ENCODE measurements around the gene BCAS1. TPM values are rescaled to one million over a fixed set of nuclear protein-coding genes. Genes with fewer than 3 reads are reported as not detected.

The BCAS1 gene
- total RNA-seq, 1 donor from 2014 or later, result 0.32 TPM

GRCh38 chr20:54097236-54097529, 26.8 kb upstream of the BCAS1 start:
- Mint-ChIP-seq H3K4me1 (ENCODE audit: low read depth, unreplicated experiment) (peaks cover 5% of the 10 kb centered on the region), H3K27ac (ENCODE audit: unreplicated experiment) (no peak overlapping the region), H3K36me3 (ENCODE audit: unreplicated experiment) (no peaks in the 10 kb centered on the region), H3K4me3 (ENCODE audit: unreplicated experiment) (no peak overlapping the region), H3K9me3 (ENCODE audit: unreplicated experiment) (peaks cover 5% of the 10 kb centered on the region), H3K27me3 (ENCODE audit: unreplicated experiment) (peaks cover 5% of the 10 kb centered on the region)
- TF ChIP-seq CTCF (IDR thresholded peaks at IDR 0.05; ENCODE audit: partially characterized antibody, unreplicated experiment), result no peak
- no peak for DNase-seq

- Mint-ChIP-seq H3K27me3 (ENCODE audit: unreplicated experiment) (peaks cover 6% of the 10 kb centered on the region), H3K9me3 (ENCODE audit: unreplicated experiment) (peaks cover 5% of the 10 kb centered on the region), H3K36me3 (ENCODE audit: unreplicated experiment) (no peaks in the 10 kb centered on the region), H3K4me3 (ENCODE audit: unreplicated experiment) (no peak overlapping the region), H3K4me1 (ENCODE audit: low read depth, unreplicated experiment) (peaks cover 2% of the 10 kb centered on the region), H3K27ac (ENCODE audit: unreplicated experiment) (no peak overlapping the region)
- no peak for DNase-seq
- TF ChIP-seq CTCF (IDR thresholded peaks at IDR 0.05; ENCODE audit: partially characterized antibody, unreplicated experiment), result no peak
Measured at GRCh38 chr20:54095824-54096223, 25.4 kb upstream of the BCAS1 start.

- Mint-ChIP-seq H3K27me3 (ENCODE audit: unreplicated experiment) (peaks cover 6% of the 10 kb centered on the region), H3K9me3 (ENCODE audit: unreplicated experiment) (peaks cover 4% of the 10 kb centered on the region), H3K36me3 (ENCODE audit: unreplicated experiment) (peaks cover 6% of the 10 kb centered on the region), H3K4me1 (ENCODE audit: low read depth, unreplicated experiment) (peaks cover 2% of the 10 kb centered on the region), H3K27ac (ENCODE audit: unreplicated experiment) (no peak overlapping the region), H3K4me3 (ENCODE audit: unreplicated experiment) (no peak overlapping the region)
- TF ChIP-seq CTCF (IDR thresholded peaks at IDR 0.05; ENCODE audit: partially characterized antibody, unreplicated experiment), result no peak
- no peak for DNase-seq
Measured at GRCh38 chr20:54094268-54094580, 23.8 kb upstream of the BCAS1 start.

GRCh38 chr20:54093423-54094267, 23.3 kb upstream of the BCAS1 start:
- Mint-ChIP-seq H3K27me3 (ENCODE audit: unreplicated experiment) (peaks cover 6% of the 10 kb centered on the region), H3K4me3 (ENCODE audit: unreplicated experiment) (no peak overlapping the region), H3K4me1 (ENCODE audit: low read depth, unreplicated experiment) (peaks cover 5% of the 10 kb centered on the region), H3K9me3 (ENCODE audit: unreplicated experiment) (peaks cover 4% of the 10 kb centered on the region), H3K27ac (ENCODE audit: unreplicated experiment) (no peak overlapping the region), H3K36me3 (ENCODE audit: unreplicated experiment) (peaks cover 6% of the 10 kb centered on the region)
- no peak for TF ChIP-seq CTCF (IDR thresholded peaks at IDR 0.05; ENCODE audit: partially characterized antibody, unreplicated experiment)
- DNase-seq, result no peak

- TF ChIP-seq CTCF (IDR thresholded peaks at IDR 0.05; ENCODE audit: partially characterized antibody, unreplicated experiment), result no peak
- Mint-ChIP-seq H3K27me3 (ENCODE audit: unreplicated experiment) (peaks cover 2% of the 10 kb centered on the region), H3K27ac (ENCODE audit: unreplicated experiment) (no peak overlapping the region), H3K36me3 (ENCODE audit: unreplicated experiment) (peaks cover 6% of the 10 kb centered on the region), H3K4me3 (ENCODE audit: unreplicated experiment) (no peak overlapping the region), H3K4me1 (ENCODE audit: low read depth, unreplicated experiment) (peaks cover 11% of the 10 kb centered on the region), H3K9me3 (ENCODE audit: unreplicated experiment) (no peaks in the 10 kb centered on the region)
- DNase-seq, result no peak
Measured at GRCh38 chr20:54092021-54092420, 21.6 kb upstream of the BCAS1 start.

Data from glutamatergic neuron (in vitro differentiated cells).